HL-60/S4 treated with retinoic acid at 250 ng/mL for 4 days and 3 days (cell line): Measurements from ENCODE around the gene NGDN.

Source experiments
- in situ Hi-C: fragments of 300-500 bp; cut with MboI; formaldehyde crosslinking; loops from 2 replicates; pipeline ENCODE4 v1.7.0; 2022; ENCODE audit warnings: low sequenced_read_pairs

Gene NGDN

DNA sequence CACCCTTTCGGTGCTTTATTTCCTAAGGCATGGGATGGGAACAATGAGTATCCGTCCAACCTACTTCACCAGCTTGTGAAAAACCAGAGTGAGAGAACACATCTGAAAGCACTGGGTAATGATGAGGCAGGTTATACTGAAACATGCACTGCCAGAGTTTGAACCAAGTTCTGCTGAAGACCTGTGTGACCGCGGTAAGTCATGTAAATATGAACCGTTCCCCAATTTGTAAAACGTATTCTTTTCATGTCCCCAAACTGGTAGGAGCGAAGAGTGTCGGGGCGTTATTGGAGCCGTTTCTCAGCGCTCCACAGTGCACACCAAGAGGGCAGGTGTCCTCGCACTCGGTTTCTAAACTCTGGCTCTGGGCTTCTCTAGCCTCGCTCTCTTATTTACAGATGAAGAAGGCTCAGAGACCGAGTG is 788 bp upstream of the NGDN start:
- in situ Hi-C loops = no loop called here

DNA sequence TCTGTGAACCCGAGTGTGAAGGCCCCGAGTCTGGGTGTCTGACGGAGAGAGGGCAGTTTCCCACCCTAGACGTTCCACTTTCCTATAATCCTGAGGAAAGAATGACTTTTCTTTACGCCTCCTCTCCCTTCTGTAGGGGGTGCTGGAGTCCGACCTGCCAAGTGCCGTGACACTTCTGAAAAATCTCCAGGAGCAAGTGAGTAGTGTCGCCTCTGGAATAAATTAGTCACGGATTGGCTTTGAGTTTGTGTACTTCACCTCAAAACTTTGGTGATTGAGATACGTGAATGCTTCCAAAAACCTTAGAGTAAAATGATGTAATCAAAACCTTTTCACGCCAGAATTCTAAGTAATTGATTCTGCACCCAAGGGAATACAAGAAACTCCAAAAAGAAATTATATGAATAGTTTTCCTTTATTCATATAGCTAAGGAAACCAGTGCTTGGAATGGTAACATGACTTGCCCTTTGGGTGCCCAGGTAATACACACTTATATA is 452 bp downstream of the NGDN start:
- in situ Hi-C loops = no loop called here

- in situ Hi-C loops = no loop called here
These were observed 1.4 kb downstream of the NGDN start for GRCh38 chr14:23470947-23471346.

- in situ Hi-C loops = no loop called here
These were observed 8.7 kb downstream of the NGDN start for GRCh38 chr14:23478109-23478759.

GRCh38 chr14:23481362-23481970 is 12.0 kb downstream of the NGDN start:
- in situ Hi-C loops = loop anchor here (10.0 kb wide), 1 partner anchor 73 kb away; the partner anchor contains the start of genes THTPA and ZFHX2

DNA sequence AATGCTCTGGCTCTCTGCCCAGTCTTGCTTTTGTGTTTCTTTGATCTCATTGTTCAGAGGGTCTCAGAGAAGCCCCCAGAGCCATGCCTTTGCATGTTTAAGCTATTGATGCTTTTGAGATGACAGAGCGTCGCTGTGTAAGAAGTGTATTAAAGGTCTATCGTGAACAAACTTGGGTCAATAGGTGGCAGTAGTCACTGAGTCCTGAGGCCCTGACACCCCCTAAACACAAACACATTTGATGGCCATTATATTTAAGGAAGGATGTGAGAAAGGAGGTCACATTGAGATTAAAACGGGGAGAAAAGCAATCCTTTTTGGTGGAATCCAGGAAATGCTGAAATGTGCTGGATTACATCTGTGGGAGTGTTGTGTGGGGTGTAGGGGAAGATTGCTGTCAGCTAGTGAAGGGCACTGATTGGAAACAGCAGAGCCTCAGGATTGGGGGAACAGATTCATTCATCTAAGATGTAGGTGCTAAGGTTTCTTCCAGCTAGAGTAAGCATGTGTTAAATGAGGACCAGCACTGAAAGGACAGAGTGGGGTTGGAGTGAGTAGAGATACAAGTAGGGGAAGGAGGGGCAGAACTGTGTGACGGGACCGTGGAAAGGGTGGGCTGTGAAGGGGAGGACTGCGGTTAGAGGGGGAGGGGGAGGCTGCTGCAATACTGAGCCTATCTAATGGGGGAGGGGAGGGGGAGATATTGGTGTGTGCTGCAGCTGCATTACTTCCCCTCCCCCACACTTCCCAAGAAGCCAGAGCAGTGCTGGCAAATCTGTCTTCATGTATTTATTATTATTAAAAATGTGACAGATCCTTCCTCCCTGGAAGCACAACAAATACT is 12.7 kb downstream of the NGDN start:
- in situ Hi-C loops = loop anchor here (10.0 kb wide), 1 partner anchor 73 kb away; the partner anchor contains the start of genes THTPA and ZFHX2

DNA sequence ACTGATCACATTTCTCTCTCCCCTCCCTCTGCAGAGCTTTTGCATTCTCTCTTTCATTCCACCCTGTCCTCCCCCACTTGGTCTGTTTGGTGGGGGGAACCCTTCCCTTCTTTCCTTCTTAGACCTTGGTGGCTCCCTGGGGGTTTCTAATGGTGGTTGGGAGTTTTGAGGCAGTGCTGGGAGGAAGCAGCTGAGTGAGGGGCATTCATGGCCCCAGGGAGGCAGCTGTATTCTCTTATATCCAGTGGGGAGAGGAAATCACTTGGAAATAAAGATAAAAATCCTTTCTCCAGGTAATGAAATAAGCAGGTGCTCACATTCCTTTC is 13.3 kb downstream of the NGDN start:
- in situ Hi-C loops = loop anchor here (10.0 kb wide), 1 partner anchor 72 kb away; the partner anchor contains the start of genes THTPA and ZFHX2

DNA sequence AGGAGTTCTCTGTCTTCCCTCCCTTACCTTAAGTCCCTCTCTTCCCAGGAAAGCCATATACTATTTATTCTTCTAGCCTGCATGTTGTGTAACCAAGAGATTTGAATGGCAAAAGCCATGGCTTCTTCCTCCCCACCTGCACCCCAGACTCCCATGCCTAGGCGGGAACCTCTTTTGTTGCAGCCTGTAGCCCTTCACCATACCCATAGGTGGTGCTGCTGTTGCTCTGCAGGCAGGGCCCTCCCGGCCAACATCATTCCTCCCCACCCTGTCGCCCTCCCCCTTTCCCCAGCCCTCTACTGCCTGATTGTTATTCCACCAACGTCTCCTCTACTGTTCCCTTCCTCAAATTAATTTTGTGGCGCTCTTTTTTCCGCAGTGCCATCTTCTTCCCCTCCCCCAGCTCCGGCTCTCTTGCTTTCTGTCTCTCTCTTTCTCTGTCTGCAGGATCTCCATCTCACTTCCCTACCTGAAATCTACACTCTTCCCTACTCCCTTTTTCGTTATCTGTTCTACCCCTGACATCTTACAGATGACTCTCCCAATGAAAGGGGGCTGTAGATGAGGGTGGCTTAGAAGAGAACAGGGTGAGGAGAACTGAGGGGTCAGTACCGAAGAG is 13.8 kb downstream of the NGDN start:
- in situ Hi-C loops = loop anchor here (10.0 kb wide), 1 partner anchor 71 kb away; the partner anchor contains the start of genes THTPA and ZFHX2

DNA sequence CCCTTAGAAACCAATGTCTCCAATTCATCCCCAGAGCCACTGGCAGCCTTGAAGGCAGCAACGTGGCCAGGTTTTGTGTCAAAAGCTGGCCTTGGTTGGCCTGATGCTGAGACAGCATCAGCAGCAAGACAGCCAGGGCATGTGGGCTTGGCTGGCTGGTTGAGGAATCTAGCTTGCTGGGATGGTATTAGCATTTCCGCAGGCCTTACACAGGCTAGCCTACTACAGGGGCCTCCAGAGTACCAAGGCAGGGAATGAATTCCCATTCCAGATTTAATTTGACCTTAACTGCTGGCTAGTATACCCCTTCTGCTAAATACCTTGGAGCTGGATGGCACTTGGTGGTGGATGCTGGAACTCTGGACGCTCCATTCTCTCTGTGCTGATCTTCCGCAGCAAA is 15.8 kb downstream of the NGDN start:
- in situ Hi-C loops = loop anchor here (10.0 kb wide), 1 partner anchor 69 kb away; the partner anchor contains the start of genes THTPA and ZFHX2

- in situ Hi-C loops = loop anchor here (10.0 kb wide), 1 partner anchor 69 kb away; the partner anchor contains the start of genes THTPA and ZFHX2
These were observed 16.5 kb downstream of the NGDN start for GRCh38 chr14:23486036-23486435.

GRCh38 chr14:23487216-23487615 is 17.7 kb downstream of the NGDN start:
- in situ Hi-C loops = loop anchor here (10.0 kb wide), 1 partner anchor 68 kb away; the partner anchor contains the start of genes THTPA and ZFHX2

- in situ Hi-C loops = no loop called here
These were observed 23.2 kb downstream of the NGDN start for GRCh38 chr14:23492618-23493272.

GRCh38 chr14:23494223-23494622 is 24.7 kb downstream of the NGDN start:
- in situ Hi-C loops = no loop called here

DNA sequence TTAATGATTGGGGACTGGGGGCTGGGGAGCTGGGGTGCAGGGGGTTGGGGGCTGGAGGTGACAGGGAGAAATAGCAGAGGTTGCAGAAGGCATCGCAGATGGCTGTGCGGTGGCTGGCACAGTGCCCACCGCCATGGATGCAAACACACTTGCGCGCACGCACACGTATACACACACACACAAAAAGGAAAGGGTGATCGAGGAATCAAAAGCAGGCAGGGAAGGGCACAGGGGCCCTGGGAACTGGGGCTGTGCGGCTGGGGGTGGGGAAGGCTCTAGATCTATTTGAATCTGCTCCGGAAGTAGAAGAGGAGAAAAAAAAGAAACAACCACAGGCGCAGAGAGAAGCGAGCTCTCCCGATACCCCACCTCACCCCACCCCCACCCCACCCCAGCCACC is 42.7 kb downstream of the NGDN start:
- in situ Hi-C loops = no loop called here

- in situ Hi-C loops = no loop called here
These were observed 43.7 kb downstream of the NGDN start for GRCh38 chr14:23513005-23513817.

- in situ Hi-C loops = no loop called here
These were observed 44.5 kb downstream of the NGDN start for GRCh38 chr14:23513818-23514643.

GRCh38 chr14:23514644-23514957 is 45.1 kb downstream of the NGDN start:
- in situ Hi-C loops = no loop called here

GRCh38 chr14:23517650-23518326 is 48.3 kb downstream of the NGDN start:
- in situ Hi-C loops = no loop called here
